ENCODE data around the gene OR8K5. TPM values are rescaled to one million over a fixed set of nuclear protein-coding genes. Genes with fewer than 3 reads are reported as not detected.

The OR8K5 gene, protein sequence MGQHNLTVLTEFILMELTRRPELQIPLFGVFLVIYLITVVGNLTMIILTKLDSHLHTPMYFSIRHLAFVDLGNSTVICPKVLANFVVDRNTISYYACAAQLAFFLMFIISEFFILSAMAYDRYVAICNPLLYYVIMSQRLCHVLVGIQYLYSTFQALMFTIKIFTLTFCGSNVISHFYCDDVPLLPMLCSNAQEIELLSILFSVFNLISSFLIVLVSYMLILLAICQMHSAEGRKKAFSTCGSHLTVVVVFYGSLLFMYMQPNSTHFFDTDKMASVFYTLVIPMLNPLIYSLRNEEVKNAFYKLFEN
- not detected in 2 replicates for total RNA-seq (ENCODE audit: low replicate concordance)

DNA sequence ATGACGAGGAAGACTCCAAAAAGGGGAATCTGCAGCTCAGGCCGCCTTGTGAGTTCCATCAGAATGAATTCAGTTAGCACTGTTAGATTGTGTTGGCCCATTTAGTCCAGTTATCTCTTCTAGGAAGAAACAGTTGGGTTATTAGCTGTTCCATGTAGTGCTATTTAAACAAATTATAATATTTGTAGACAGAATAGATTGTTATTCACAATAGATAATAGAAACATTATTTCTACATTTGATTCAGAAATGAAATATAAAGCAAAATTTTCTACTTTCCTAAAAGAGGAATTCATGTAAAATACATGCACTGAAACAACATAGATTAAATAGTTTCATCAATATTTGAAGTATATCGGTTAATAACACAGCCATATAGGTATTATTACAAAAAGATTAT lies at the start of gene OR8K5:
Gene OR8K5, minus strand, starts transcription at position 101 of the 400 bp plus-strand sequence. Its CDS starts 0 bp downstream, at position 101.
- H3K9me3 Mint-ChIP-seq, result no peaks in the 10 kb centered on the region
- H3K27me3 Mint-ChIP-seq (ENCODE audit: insufficient read depth, low read depth), result no peaks in the 10 kb centered on the region
- Histone ChIP-seq H3F3A (ENCODE audit: low read depth) (no peaks in the 10 kb centered on the region), H3K4me1 (no peaks in the 10 kb centered on the region), H3K27me3 (no peaks in the 10 kb centered on the region), H3K27ac (no peak within 1 kb of the TSS), H3K79me2 (ENCODE audit: low read depth) (no peaks in the 10 kb centered on the region), H3K36me3 (no peaks in the 10 kb centered on the region), H3K9ac (no peak within 1 kb of the TSS), H4K20me1 (ENCODE audit: low read depth) (no peaks in the 10 kb centered on the region), H3K4me2 (no peak within 1 kb of the TSS), H3K4me3 (no peak within 1 kb of the TSS), H3K9me3 (ENCODE audit: low read depth) (no peaks in the 10 kb centered on the region), H2AFZ (replicated peaks) (no peak within 1 kb of the TSS)
- H3K27ac Mint-ChIP-seq, result no peak within 1 kb of the TSS
- no peak for DNase-seq (ENCODE audit: low spot score)
- TF ChIP-seq EZH2 (IDR thresholded peaks at IDR 0.05), result no peak
- no peak for TF ChIP-seq CTCF (IDR thresholded peaks at IDR 0.05)
- no peak for TF ChIP-seq EZH2phosphoT487 (IDR thresholded peaks at IDR 0.05)
- H3K36me3 Mint-ChIP-seq, result no peaks in the 10 kb centered on the region
- H3K4me3 Mint-ChIP-seq, result no peak within 1 kb of the TSS
- no peaks in the 10 kb centered on the region for H3K4me1 Mint-ChIP-seq

DNA sequence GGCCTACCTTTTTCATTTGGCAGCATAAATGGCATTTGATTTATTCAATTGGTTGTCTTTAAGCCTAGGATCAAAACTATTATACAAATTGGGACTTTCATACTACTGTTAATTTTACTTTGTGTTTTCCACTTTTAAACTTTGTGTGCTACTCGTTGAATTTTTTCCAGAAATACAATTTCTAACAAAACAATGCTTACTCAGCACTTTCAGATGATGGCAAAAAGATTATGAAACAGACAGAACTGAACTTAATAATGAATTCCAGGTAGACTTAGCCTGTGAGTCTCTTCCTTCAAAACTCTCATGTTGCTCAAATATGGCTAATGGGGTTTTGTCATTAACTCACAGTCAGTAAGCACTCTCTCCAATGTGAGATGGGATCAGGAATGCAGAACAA lies 47.7 kb upstream of the OR8K5 start:
- Histone ChIP-seq H3K9me3 (ENCODE audit: low read depth) (no peaks in the 10 kb centered on the region), H2AFZ (replicated peaks) (no peak overlapping the region), H3K4me2 (no peak overlapping the region), H3K4me1 (no peaks in the 10 kb centered on the region), H3F3A (ENCODE audit: low read depth) (no peaks in the 10 kb centered on the region), H3K9ac (no peak overlapping the region), H3K27me3 (no peaks in the 10 kb centered on the region), H3K36me3 (no peaks in the 10 kb centered on the region), H3K4me3 (no peak overlapping the region), H3K27ac (no peak overlapping the region), H4K20me1 (ENCODE audit: low read depth) (no peaks in the 10 kb centered on the region), H3K79me2 (ENCODE audit: low read depth) (no peaks in the 10 kb centered on the region)
- no peaks in the 10 kb centered on the region for H3K27me3 Mint-ChIP-seq (ENCODE audit: insufficient read depth, low read depth)
- no peak for TF ChIP-seq EZH2 (IDR thresholded peaks at IDR 0.05)
- no peak for TF ChIP-seq CTCF (IDR thresholded peaks at IDR 0.05)
- TF ChIP-seq EZH2phosphoT487 (IDR thresholded peaks at IDR 0.05), result no peak
- H3K4me1 Mint-ChIP-seq, result no peaks in the 10 kb centered on the region
- no peaks in the 10 kb centered on the region for H3K36me3 Mint-ChIP-seq
- no peak overlapping the region for H3K4me3 Mint-ChIP-seq
- H3K27ac Mint-ChIP-seq, result no peak overlapping the region
- no peaks in the 10 kb centered on the region for H3K9me3 Mint-ChIP-seq
- DNase-seq (ENCODE audit: low spot score), result no peak

DNA sequence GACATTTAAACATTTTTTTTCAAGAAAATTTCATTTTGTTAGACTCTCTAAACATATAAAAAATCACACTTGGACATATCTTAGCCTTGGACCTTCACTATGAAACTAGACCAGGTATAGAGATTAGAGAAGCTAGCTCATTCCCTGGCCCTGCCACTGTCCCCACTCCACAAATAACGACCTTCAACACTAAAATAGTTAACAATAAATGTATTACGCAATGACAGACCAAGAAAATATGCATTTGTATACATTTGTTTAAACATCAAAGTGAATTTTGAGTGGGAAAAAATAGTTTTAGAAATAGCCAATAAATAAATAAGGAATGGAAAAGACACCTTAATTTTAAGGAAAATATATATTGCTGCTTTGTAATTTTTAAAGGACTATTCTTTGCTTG lies 37.2 kb upstream of the OR8K5 start:
- Histone ChIP-seq H3K4me1 (no peaks in the 10 kb centered on the region), H3K79me2 (ENCODE audit: low read depth) (no peaks in the 10 kb centered on the region), H3K4me3 (no peak overlapping the region), H3K27me3 (no peaks in the 10 kb centered on the region), H3F3A (ENCODE audit: low read depth) (no peaks in the 10 kb centered on the region), H3K36me3 (no peaks in the 10 kb centered on the region), H2AFZ (replicated peaks) (no peak overlapping the region), H4K20me1 (ENCODE audit: low read depth) (no peaks in the 10 kb centered on the region), H3K9ac (no peak overlapping the region), H3K27ac (no peak overlapping the region), H3K4me2 (no peak overlapping the region), H3K9me3 (ENCODE audit: low read depth) (no peaks in the 10 kb centered on the region)
- TF ChIP-seq CTCF (IDR thresholded peaks at IDR 0.05) (no peak), EZH2 (IDR thresholded peaks at IDR 0.05) (no peak), EZH2phosphoT487 (IDR thresholded peaks at IDR 0.05) (no peak)
- Mint-ChIP-seq H3K4me1 (no peaks in the 10 kb centered on the region), H3K27ac (no peak overlapping the region), H3K36me3 (no peaks in the 10 kb centered on the region), H3K9me3 (no peaks in the 10 kb centered on the region), H3K4me3 (no peak overlapping the region), H3K27me3 (ENCODE audit: insufficient read depth, low read depth) (no peaks in the 10 kb centered on the region)
- DNase-seq (ENCODE audit: low spot score), result no peak

Measured in neural progenitor cell (in vitro differentiated cells).